ENCODE data around the gene CHGA. TPM values are rescaled to one million over a fixed set of nuclear protein-coding genes. Genes with fewer than 3 reads are reported as not detected.

CHGA gene
- total RNA-seq, 1 donor from 2014 or later = 21.9 TPM

GRCh38 chr14:92976268-92976667 is 53.3 kb downstream of the CHGA start:
- no peak for DNase-seq (ENCODE audit: low spot score)

DNA sequence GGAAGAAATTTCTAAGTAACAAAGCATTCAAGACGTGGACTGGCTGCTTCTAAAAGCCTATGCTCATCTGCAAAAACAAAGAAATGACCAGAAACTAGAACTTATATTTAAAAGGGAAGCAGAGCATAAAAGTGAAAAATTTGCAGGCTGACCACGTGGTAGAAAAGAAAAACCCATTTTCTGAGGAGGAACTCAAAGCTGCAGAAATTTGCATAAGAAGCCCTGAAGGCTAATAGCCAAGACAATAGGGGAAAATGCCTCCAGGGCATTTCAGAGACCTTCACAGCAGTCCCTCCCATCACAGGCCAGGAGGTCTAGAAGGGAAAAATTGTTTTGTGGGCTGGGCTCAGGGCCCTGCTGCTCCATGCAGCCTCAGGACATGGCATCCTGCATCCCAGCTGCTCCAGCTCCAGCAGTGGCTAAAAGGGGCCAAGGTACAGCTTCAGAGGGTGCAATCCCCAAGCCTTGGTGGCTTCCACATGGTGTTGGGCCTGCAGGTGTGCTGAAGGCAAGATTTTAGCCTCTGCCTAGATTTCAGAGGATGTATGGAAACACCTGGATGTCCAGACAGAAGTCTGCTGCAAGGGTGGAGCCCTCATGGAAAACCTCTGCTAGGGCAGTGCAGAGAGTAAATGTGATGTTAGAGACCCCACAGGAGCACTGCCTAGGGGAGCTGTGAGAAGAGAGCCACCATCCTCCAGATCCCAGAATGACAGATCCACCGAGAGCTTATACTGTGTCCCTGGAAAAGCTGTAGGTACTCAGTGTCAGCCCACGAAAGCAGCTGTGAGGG is 55.5 kb downstream of the CHGA start:
- DNase-seq (ENCODE audit: low spot score) = no peak

GRCh38 chr14:92980866-92981265 is 57.9 kb downstream of the CHGA start:
- DNase-seq (ENCODE audit: low spot score) = no peak

DNA sequence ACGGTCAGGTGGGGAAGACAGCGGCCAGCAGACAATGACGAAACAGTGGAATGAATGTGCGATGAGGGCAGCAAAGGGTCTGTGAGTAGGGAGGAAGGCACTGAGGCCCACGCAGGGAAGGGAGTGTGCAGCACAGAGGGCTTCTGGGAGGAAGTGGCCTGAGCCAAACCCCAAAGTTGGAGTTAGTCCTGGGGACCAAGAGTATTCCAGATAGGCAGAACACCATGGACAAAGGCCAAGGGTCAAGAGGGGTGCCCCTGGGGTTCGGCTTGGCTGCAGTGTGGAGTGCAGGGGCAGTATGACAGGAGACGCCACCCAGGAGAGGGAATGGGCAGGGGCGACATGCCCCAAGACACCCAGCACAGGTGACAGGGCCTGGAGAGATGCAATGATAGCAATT is 58.8 kb downstream of the CHGA start:
- no peak for DNase-seq (ENCODE audit: low spot score)

DNA sequence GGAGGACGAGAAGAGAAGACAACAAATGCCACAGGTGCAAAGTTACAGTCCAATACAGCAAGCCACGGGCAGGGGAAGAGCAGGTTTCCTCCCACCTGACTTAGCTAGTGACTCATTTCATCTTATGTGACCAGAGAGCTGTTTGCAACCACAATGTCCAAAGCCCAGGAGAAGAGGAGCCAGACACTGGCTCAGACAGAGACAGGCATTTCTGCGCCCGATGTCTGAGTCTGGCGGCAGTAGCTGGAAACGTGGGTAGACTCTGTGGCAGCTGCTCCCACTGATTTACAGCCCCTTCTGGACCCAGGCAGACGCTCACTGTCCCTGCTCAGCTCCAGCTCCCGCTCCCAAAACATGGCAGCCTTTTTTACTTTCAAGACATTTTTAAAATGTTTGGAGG is 60.0 kb downstream of the CHGA start:
- DNase-seq (ENCODE audit: low spot score) = no peak

GRCh38 chr14:92984082-92984788 is 61.3 kb downstream of the CHGA start:
- no peak for DNase-seq (ENCODE audit: low spot score)

Other genes with a start within 250 kb of the CHGA start
- 79.7 TPM for gene LGMN, start 174.5 kb upstream of the CHGA start, total RNA-seq (ENCODE audit: insufficient read depth, low replicate concordance)
- 31.5 TPM for gene GOLGA5, start 128.8 kb upstream of the CHGA start, total RNA-seq (ENCODE audit: insufficient read depth, low replicate concordance)
- gene ITPK1, start 192.8 kb downstream of the CHGA start, total RNA-seq (ENCODE audit: insufficient read depth, low replicate concordance) = 14.7 TPM